Testis (tissue), 2 donors: ENCODE data around the gene RPE65.

Experiments used
- POLR2A ChIP-seq: fragments of 450-650 bp; IDR thresholded peaks from one replicate; pipeline ENCODE4 v1.6.1; 2017; ENCODE audit warnings: antibody characterized with exemption, mild to moderate bottlenecking, moderate library complexity
- TF ChIP-seq, protein P1 (sequence below), 3 experiments: fragments of 450-650 bp in 2 of 3; fragments of 200-600 bp in 1 of 3; sonication (generic) in 1 of 3; IDR thresholded peaks; one replicate each; pipeline ENCODE4 v1.5.1; 2016 to 2019; ENCODE audit warnings: antibody characterized with exemption in 3 of 3, mild to moderate bottlenecking in 2 of 3, moderate library complexity in 1 of 3

DNA sequence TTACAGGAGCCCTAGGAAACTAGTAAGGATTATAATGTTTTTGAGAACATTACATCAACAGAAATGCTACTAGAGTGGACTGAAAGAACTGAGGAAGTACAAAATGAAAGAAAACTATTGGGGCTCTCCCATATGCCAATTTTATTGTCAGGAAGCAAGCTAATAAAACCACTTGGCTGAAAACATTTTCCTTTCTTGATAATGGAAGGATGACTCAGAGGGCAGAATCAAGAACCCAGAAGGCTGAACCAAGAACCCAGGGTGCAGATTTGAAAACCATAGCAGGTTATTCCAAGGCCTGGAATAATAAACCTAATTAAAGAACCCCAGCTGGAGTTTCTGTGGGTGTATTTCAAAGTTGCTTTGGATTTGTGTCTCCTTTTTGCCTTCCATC, 70.7 kb downstream of the RPE65 start:
- no peak for TF ChIP-seq POLR2A
- TF ChIP-seq, protein P1, sequence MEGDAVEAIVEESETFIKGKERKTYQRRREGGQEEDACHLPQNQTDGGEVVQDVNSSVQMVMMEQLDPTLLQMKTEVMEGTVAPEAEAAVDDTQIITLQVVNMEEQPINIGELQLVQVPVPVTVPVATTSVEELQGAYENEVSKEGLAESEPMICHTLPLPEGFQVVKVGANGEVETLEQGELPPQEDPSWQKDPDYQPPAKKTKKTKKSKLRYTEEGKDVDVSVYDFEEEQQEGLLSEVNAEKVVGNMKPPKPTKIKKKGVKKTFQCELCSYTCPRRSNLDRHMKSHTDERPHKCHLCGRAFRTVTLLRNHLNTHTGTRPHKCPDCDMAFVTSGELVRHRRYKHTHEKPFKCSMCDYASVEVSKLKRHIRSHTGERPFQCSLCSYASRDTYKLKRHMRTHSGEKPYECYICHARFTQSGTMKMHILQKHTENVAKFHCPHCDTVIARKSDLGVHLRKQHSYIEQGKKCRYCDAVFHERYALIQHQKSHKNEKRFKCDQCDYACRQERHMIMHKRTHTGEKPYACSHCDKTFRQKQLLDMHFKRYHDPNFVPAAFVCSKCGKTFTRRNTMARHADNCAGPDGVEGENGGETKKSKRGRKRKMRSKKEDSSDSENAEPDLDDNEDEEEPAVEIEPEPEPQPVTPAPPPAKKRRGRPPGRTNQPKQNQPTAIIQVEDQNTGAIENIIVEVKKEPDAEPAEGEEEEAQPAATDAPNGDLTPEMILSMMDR (IDR thresholded peaks at IDR 0.05): no peak
